Lung (tissue), 16 donors: Measurements from ENCODE around the gene LTB4R2. TPM values are rescaled to one million over a fixed set of nuclear protein-coding genes. Genes with fewer than 3 reads are reported as not detected.

Experiments
- ATAC-seq: fragments of 200-7000 bp; cut with Tn5 transposase; one replicate; pipeline ENCODE4 v1.9.1; 2020; ENCODE audit warnings: moderate number of reproducible peaks; ENCODE audit not compliant: insufficient read depth, low FRiP score
- DNase-seq, 3 donors: peaks; one replicate each; pipeline ENCODE4 v3.0.0-alpha.2; 2013 to 2017
- H3K27ac ChIP-seq, 2 donors: one replicate each; pipeline ENCODE4 v1.5.1; 2013; ENCODE audit warnings: mild to moderate bottlenecking in 2 of 2, moderate library complexity in 2 of 2, control low read depth in 1 of 2, inconsistent platforms in 1 of 2, low read depth in 1 of 2, low read length in 1 of 2
- H3K27me3 ChIP-seq, 3 donors: one replicate each; pipeline ENCODE4 v1.5.1; 2013; ENCODE audit warnings: low read length in 2 of 3; ENCODE audit not compliant: control insufficient read depth in 3 of 3, insufficient read depth in 3 of 3
- H3K36me3 ChIP-seq, 4 donors: one replicate each; pipeline ENCODE4 v1.5.1; 2013; ENCODE audit warnings: low read length in 4 of 4, mild to moderate bottlenecking in 1 of 4, moderate library complexity in 1 of 4; ENCODE audit not compliant: control insufficient read depth in 4 of 4, insufficient read depth in 4 of 4
- H3K4me1 ChIP-seq, 5 donors: one replicate each; pipeline ENCODE4 v1.5.1; 2013; ENCODE audit warnings: low read length in 5 of 5, mild to moderate bottlenecking in 2 of 5, moderate library complexity in 1 of 5; ENCODE audit not compliant: control insufficient read depth in 5 of 5, insufficient read depth in 5 of 5
- H3K4me3 ChIP-seq: one replicate; pipeline ENCODE4 v1.5.1; 2013; ENCODE audit warnings: mild to moderate bottlenecking, control low read depth, moderate library complexity
- H3K9ac ChIP-seq, 2 donors: one replicate each; pipeline ENCODE4 v1.5.1; 2013; ENCODE audit warnings: low read length in 2 of 2, control low read depth in 1 of 2; ENCODE audit not compliant: insufficient read depth in 1 of 2
- H3K9me3 ChIP-seq, 4 donors: one replicate each; pipeline ENCODE4 v1.5.1; 2013; ENCODE audit warnings: low read length in 3 of 4, mild to moderate bottlenecking in 1 of 4, moderate library complexity in 1 of 4; ENCODE audit not compliant: control insufficient read depth in 4 of 4, insufficient read depth in 3 of 4
- CTCF ChIP-seq: IDR thresholded peaks from 2 replicates; pipeline ENCODE4 v1.5.1; 2012; ENCODE audit warnings: mild to moderate bottlenecking; ENCODE audit errors: control extremely low read depth, extremely low read depth
- WGBS, 2 donors: extraction: QIAGEN DNeasy Blood & Tissue Kit; methylation state at CpG; one replicate each; pipeline ENCODE4 v1.1.7; 2013; 5-methylcytosine and 5-hydroxymethylcytosine counted together
- long read RNA-seq, 5 donors: transcript quantifications; one replicate each; lab custom pipeline, GENCODE V29; 2026
- polyA plus RNA-seq, 2 donors: library from polyadenylated mRNA; stranded (reverse); fragments of 200-250 nt; gene quantifications; one replicate each; pipeline ENCODE4 v1.2.1, GENCODE V29; 2013
- total RNA-seq, 2 donors: library from RNA; depleted of rRNA in 1 of 2; stranded (reverse); fragments of >200 nt in 1 of 2; gene quantifications; one replicate each; pipeline ENCODE4 v1.2.1, GENCODE V29; 2014 to 2021
- donor health status: control.
- donor health status: control.
- donor health status: Bipolar disorder and iron deficiency.
- donor health status: healthy.
- donor health status: DM: yes; HTN: yes; CAD: no.

The LTB4R2 gene
- 10 to 100 TPM in 1 of 2 donors, 1 to 10 TPM in 1; 5.8 to 14.0 TPM for total RNA-seq
- 1 to 10 TPM; 1.8 to 5.5 TPM for polyA plus RNA-seq
- long read RNA-seq, donor 1, transcript LTB4R2-202 (1 exons, 3,092 nt), result major isoform, 9 of 9 reads
- long read RNA-seq, donor 1, partial matches to known transcripts, result 0 of 9 reads
- long read RNA-seq, donor 1, other reads (novel, unspliced or antisense), result 0 of 9 reads
- long read RNA-seq, donor 2, partial matches to known transcripts, result 0 of 2 reads
- long read RNA-seq, donor 2, other reads (novel, unspliced or antisense), result 0 of 2 reads
- long read RNA-seq, donor 3, transcript LTB4R2-202 (1 exons, 3,092 nt), result major isoform, 6 of 6 reads
- long read RNA-seq, donor 3, partial matches to known transcripts, result 0 of 6 reads
- long read RNA-seq, donor 3, other reads (novel, unspliced or antisense), result 0 of 6 reads
- long read RNA-seq, donor 4, partial matches to known transcripts, result 0 of 4 reads
- long read RNA-seq, donor 4, other reads (novel, unspliced or antisense), result 0 of 4 reads
- long read RNA-seq, donor 5, transcript LTB4R2-202 (1 exons, 3,092 nt), result major isoform, 8 of 8 reads
- long read RNA-seq, donor 5, partial matches to known transcripts, result 0 of 8 reads
- long read RNA-seq, donor 5, other reads (novel, unspliced or antisense), result 0 of 8 reads

- Histone ChIP-seq H3K9ac (no peak within 1 kb of the TSS), H3K9me3 (no peaks in the 10 kb centered on the region), H3K27ac (peak within 1 kb of the TSS; percentile 55 to 92), H3K27me3 (no peaks in the 10 kb centered on the region), H3K4me1 (peaks cover 4 to 34% (median 9%) of the 10 kb centered on the region in 5 donors), H3K4me3 (peak within 1 kb of the TSS; percentile 42), H3K36me3 (peaks cover 2 to 26% (median 21%) of the 10 kb centered on the region in 4 donors)
- WGBS, 2 donors, result 67 to 75% methylated on average over 5 of the region's 5 CpGs
- TF ChIP-seq CTCF, result no peak
- DNase-seq (no peak), ATAC-seq (no peak)
Observed at GRCh38 chr14:24309538-24310264, at the start of gene LTB4R2. Gene LTB4R2, plus strand, starts transcription at chr14:24310140. Its CDS starts 525 bp downstream, at chr14:24310665.

GRCh38 chr14:24260780-24261157 lies 49.2 kb upstream of the LTB4R2 start:
- H3K4me3 ChIP-seq, result no peak overlapping the region
- ATAC-seq (no peak), DNase-seq (no peak)
- no peak overlapping the region for H3K27ac ChIP-seq
- no peak for TF ChIP-seq CTCF
- H3K27me3 ChIP-seq, result no peaks in the 10 kb centered on the region
- WGBS, 2 donors, result 91 to 94% methylated on average over 4 of the region's 4 CpGs
- no peak overlapping the region for H3K9ac ChIP-seq
- peaks cover 0 to 3% (median 0%) of the 10 kb centered on the region in 4 donors for H3K36me3 ChIP-seq
- H3K4me1 ChIP-seq, result peaks cover 0 to 11% (median 7%) of the 10 kb centered on the region in 5 donors
- no peaks in the 10 kb centered on the region for H3K9me3 ChIP-seq

GRCh38 chr14:24261256-24261968 lies 48.5 kb upstream of the LTB4R2 start:
- Histone ChIP-seq H3K9ac (no peak overlapping the region), H3K36me3 (peaks cover 0 to 9% (median 0%) of the 10 kb centered on the region in 4 donors), H3K4me1 (peaks cover 0 to 11% (median 7%) of the 10 kb centered on the region in 5 donors), H3K4me3 (no peak overlapping the region), H3K27me3 (no peaks in the 10 kb centered on the region), H3K27ac (no peak overlapping the region), H3K9me3 (no peaks in the 10 kb centered on the region)
- TF ChIP-seq CTCF, result no peak
- 92 to 93% methylated on average over 20 of the region's 20 CpGs for WGBS, 2 donors
- no peak for DNase-seq
- ATAC-seq, result no peak
